ENCODE results near the gene TNNT2.

The TNNT2 gene

GRCh38 chr1:201350884-201351283, 26.6 kb downstream of the TNNT2 start:
- TF ChIP-seq GATA3 (IDR thresholded peaks at IDR 0.05; ENCODE audit: low read depth, low read length) (no peak), GATA2 (IDR thresholded peaks at IDR 0.05; ENCODE audit: low read depth, low read length) (no peak)

GRCh38 chr1:201350361-201350725, 27.1 kb downstream of the TNNT2 start:
- TF ChIP-seq GATA3 (IDR thresholded peaks at IDR 0.05; ENCODE audit: low read depth, low read length) (no peak), GATA2 (IDR thresholded peaks at IDR 0.05; ENCODE audit: low read depth, low read length) (no peak)

DNA sequence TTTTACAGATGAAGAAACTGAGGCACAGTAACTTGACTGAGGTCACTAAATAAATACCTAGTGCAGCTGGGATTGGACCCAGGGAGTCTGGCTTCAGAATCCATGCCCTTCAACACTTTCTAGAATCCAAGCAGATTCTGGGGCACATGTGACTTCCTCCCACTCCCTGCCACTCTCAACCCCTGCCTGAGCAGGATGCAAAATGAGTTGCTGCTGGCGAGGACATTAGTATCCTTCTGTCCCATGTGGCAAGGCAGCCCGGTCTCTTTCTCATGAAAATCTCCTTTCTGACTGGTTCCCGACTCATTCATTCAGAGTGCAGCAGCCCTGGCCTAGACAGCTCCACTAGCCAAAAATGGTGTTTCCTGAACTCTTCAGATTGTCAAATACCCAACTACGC, 28.4 kb downstream of the TNNT2 start:
- TF ChIP-seq GATA3 (IDR thresholded peaks at IDR 0.05; ENCODE audit: low read depth, low read length) = no peak
- no peak for TF ChIP-seq GATA2 (IDR thresholded peaks at IDR 0.05; ENCODE audit: low read depth, low read length)

GRCh38 chr1:201348211-201348566, 29.3 kb downstream of the TNNT2 start:
- TF ChIP-seq GATA2 (IDR thresholded peaks at IDR 0.05; ENCODE audit: low read depth, low read length) = no peak
- TF ChIP-seq GATA3 (IDR thresholded peaks at IDR 0.05; ENCODE audit: low read depth, low read length) = no peak

- TF ChIP-seq GATA3 (IDR thresholded peaks at IDR 0.05; ENCODE audit: low read depth, low read length) (no peak), GATA2 (IDR thresholded peaks at IDR 0.05; ENCODE audit: low read depth, low read length) (no peak)
These were observed 29.8 kb downstream of the TNNT2 start for GRCh38 chr1:201347498-201348210.

- no peak for TF ChIP-seq GATA2 (IDR thresholded peaks at IDR 0.05; ENCODE audit: low read depth, low read length)
- no peak for TF ChIP-seq GATA3 (IDR thresholded peaks at IDR 0.05; ENCODE audit: low read depth, low read length)
These were observed 30.5 kb downstream of the TNNT2 start for GRCh38 chr1:201346987-201347386.

- no peak for TF ChIP-seq GATA2 (IDR thresholded peaks at IDR 0.05; ENCODE audit: low read depth, low read length)
- TF ChIP-seq GATA3 (IDR thresholded peaks at IDR 0.05; ENCODE audit: low read depth, low read length) = no peak
These were observed 31.0 kb downstream of the TNNT2 start for GRCh38 chr1:201346337-201346939.

DNA sequence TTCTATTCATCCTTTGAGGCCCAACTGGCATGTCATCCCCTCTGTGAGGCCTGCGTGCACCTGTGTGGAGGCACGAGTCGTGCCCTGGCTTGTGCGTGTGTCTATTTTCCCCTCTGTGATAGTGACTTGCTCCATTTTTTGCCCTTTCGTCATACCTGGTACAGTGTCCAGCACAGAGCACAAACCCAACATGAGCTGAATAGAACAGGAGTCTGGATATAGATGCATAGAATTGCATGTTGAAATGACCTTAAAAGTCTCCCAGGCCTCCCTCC, 32.5 kb downstream of the TNNT2 start:
- TF ChIP-seq GATA3 (IDR thresholded peaks at IDR 0.05; ENCODE audit: low read depth, low read length) = no peak
- no peak for TF ChIP-seq GATA2 (IDR thresholded peaks at IDR 0.05; ENCODE audit: low read depth, low read length)

DNA sequence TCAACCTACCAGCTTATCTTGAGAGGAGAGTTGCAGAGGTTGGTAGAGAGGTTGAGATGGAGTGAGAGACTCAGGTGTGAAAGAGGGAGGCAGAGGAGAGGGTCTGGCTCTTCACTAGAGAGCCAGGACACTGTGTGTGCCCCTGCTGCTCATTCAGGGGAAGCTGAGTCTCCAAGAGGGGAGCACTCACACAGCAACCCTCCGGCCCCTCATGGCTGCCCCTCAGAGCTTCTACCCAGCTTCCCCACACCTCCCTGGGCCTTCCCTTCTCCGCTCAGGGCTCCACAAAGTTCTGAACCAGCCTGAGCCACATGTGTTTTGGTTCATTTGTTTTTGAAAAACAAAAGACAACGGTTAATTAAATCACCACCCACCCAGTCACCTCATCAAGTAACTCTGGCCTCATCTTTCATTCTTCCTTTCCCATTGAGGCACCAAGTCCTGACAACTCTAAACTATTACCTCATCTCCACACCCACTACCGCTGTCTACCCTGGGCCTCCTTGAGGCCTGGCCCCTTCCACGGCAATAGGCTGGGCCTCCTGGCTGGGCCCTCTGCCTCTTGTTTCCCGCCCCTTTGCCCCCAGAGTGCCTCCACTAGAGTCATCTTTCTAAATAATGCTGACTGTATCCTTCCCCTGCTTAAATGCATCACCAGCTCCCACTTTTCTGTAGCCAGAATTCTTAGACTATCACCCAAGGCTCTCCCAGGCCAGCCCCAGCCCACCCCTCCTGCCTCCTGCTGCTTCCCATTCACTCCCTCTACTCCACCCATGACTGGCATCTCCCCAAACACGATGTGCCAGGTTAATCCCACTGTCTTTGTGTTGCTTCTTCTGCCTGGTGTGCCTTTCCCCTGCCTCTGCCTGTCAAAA, 33.0 kb downstream of the TNNT2 start:
- TF ChIP-seq GATA2 (IDR thresholded peaks at IDR 0.05; ENCODE audit: low read depth, low read length) = no peak
- TF ChIP-seq GATA3 (IDR thresholded peaks at IDR 0.05; ENCODE audit: low read depth, low read length) = no peak

DNA sequence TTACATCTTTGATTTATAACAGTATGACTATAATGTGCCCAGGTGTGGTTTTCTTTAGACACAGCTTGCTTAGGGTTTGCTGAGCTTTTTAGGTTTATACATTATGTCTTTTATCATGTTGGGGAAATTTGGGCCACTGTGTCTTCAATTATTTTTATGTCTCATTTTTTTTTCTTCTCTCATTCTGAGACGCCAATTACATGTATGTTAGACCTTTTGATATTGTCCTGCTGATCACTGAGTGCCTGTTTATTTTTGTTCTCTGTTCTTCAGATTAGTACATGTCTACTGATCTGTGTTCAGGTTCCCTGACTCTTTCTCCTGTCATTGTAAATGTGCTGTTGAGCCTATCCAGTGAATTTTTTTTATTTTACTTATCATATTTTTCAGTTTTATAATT, 36.1 kb downstream of the TNNT2 start:
- TF ChIP-seq GATA3 (IDR thresholded peaks at IDR 0.05; ENCODE audit: low read depth, low read length) = no peak
- no peak for TF ChIP-seq GATA2 (IDR thresholded peaks at IDR 0.05; ENCODE audit: low read depth, low read length)

DNA sequence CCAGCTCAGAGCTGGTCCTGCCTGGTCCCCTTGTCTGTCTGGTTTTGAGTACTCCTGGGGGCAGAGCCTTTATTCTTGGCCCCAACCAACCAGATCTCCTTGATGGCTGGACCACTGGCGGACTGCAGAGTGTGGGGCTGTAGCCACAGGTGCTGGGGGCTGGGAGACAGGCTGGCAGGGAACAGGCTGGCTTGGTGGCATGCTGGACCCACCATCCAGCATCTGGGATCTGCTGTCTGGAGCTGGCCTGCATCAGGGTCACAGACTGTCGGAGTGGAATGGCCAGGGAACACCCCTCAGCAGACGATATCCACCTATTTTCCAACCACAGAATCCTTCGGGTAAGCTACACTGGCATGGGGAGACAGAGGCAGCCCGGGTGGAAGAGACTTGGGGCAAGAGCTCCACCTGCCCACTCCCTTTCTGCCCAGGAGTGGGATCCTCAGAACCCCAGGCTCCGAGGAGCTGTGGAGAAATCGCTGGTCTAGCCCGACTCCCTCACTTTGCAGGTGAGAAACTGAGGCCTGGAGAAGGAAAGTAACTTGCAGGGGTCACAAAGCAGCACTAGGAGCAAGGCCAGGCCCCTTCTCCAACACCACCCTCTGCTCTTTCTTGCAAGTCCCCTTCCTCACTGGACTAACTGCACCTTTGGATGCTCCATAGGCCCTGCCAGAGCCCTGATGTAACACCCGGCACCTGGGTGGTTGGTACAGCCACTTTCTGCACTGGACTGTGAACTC, 40.6 kb downstream of the TNNT2 start:
- TF ChIP-seq GATA3 (IDR thresholded peaks at IDR 0.05; ENCODE audit: low read depth, low read length) = no peak
- TF ChIP-seq GATA2 (IDR thresholded peaks at IDR 0.05; ENCODE audit: low read depth, low read length) = no peak

DNA sequence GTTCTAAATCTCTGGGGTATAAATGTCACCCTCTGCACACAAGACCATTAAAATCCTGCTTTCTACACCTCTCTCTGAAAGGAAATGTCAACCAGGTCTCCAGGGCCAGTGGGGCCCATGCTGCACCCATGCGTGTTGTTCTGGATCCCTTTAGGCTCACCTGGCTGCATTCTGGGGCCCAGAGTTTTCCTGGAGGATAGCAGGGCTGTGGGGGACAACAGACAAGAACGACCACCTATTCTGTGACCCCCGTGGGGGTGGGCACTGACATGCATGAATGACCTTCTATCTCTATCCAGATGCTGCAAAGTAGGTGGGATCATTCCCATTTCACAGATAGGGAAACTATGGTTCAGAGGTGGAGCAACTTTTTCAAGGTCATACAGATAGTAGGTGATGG, 41.6 kb downstream of the TNNT2 start:
- TF ChIP-seq GATA2 (IDR thresholded peaks at IDR 0.05; ENCODE audit: low read depth, low read length) = no peak
- no peak for TF ChIP-seq GATA3 (IDR thresholded peaks at IDR 0.05; ENCODE audit: low read depth, low read length)

DNA sequence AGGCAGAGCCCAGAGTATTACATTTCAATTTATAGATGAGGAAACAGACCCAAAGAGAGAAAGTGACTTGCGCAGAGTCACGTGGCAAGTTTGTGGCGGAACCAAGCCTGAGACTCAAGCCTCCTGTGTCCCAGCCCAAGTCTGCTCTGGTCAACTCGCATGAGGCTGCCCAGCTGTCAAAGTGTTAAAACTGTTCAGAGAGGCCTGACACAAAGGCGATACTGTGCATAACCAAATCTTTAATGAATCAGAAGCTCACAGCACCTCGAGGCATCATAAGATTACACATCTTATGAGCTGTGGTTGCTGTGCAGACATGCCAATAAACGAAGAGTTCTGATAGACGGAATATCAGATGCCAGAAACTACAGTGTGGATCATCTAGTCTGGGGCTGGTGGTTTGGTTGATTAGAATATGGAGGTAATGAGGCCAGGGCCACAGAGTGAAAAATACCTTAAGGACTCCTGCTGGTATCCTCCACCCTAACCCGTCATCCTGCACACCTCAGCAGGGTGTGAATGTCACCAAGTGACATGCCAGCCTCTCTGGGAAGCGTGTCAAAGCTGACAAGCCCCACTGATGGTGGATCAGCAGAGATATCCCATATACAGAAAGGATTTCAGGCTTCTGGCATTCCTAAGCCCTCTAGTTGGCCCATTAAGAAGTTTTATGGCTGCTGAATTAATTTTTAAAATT, 42.2 kb downstream of the TNNT2 start:
- TF ChIP-seq GATA3 (IDR thresholded peaks at IDR 0.05; ENCODE audit: low read depth, low read length) = no peak
- no peak for TF ChIP-seq GATA2 (IDR thresholded peaks at IDR 0.05; ENCODE audit: low read depth, low read length)
